ENCODE data around the gene TANGO2.

TANGO2 gene

DNA sequence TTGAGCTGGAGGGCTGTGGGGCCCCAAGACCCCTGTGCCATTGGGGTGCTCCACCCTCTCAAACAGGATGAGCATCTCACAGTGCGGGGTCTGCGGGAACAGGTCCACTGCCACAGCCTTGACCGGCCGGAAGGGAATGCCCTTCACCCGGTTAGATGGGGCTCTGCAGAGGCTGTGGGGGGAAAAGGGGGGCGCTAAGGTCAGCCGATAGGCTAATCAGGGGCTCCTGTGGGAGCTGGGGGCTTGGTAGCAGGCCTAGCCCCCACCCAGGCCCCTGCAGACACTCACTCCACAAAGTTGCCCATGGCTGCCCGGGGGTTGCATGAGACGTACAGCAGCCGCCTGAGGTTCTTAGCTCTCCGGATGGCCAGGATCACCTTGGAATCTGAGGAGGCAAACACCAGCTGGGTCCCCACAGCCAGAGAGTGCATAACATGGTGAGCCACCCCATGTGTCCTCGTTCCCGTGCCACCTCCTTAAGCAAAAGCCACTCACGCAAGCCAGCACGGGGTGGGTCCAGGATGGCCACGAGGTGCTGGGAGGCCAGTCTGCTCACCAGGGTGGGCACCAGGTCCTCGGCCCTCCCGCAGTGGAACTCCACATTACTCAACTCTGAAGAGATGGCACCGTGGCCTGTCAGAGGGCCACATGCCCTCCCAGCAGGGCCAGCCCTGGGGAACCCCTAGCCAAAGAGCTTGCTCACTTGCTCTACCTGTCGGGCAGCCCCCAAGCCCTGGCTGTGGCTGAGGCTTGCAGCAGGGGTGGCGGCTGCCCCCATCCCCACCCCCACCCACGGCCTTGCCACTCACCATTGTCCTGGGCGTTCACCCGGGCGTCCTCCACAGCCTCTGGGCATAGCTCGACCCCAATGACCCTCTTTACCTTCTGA lies 92.0 kb downstream of the TANGO2 start:
- no peak overlapping the region for H2AFZ ChIP-seq (ENCODE audit: low read length)
- H3K4me1 ChIP-seq (ENCODE audit: insufficient read depth, low read length, severe bottlenecking), result peaks cover 27% of the 10 kb centered on the region
- no peaks in the 10 kb centered on the region for H3K9me2 ChIP-seq (ENCODE audit: low read depth, low read length)
- no peak overlapping the region for H3K9ac ChIP-seq (ENCODE audit: low read length)
- peaks cover 6% of the 10 kb centered on the region; the same call in 1 of the 2 replicates for H3F3A ChIP-seq (ENCODE audit: insufficient read depth, low read length)
- no peaks in the 10 kb centered on the region for H3K9me3 ChIP-seq (ENCODE audit: low read length)
- peaks cover 81% of the 10 kb centered on the region for H3K36me3 ChIP-seq (ENCODE audit: insufficient read depth, low read length)
- H3K4me3 ChIP-seq (ENCODE audit: low read depth, low read length, poor library complexity, severe bottlenecking), result no peak overlapping the region
- H3K27me3 ChIP-seq (ENCODE audit: insufficient read depth, low read length), result no peaks in the 10 kb centered on the region
- H3K79me2 ChIP-seq (ENCODE audit: insufficient read depth, low read length), result peaks cover 15% of the 10 kb centered on the region
- H3K27ac ChIP-seq (ENCODE audit: low read depth, low read length, poor library complexity, severe bottlenecking), result peak overlapping the region; percentile 72
- H4K20me1 ChIP-seq (ENCODE audit: insufficient read depth, low read length), result no peaks in the 10 kb centered on the region
- H3K4me2 ChIP-seq (ENCODE audit: low read length), result no peak overlapping the region
- TF ChIP-seq, protein P1, sequence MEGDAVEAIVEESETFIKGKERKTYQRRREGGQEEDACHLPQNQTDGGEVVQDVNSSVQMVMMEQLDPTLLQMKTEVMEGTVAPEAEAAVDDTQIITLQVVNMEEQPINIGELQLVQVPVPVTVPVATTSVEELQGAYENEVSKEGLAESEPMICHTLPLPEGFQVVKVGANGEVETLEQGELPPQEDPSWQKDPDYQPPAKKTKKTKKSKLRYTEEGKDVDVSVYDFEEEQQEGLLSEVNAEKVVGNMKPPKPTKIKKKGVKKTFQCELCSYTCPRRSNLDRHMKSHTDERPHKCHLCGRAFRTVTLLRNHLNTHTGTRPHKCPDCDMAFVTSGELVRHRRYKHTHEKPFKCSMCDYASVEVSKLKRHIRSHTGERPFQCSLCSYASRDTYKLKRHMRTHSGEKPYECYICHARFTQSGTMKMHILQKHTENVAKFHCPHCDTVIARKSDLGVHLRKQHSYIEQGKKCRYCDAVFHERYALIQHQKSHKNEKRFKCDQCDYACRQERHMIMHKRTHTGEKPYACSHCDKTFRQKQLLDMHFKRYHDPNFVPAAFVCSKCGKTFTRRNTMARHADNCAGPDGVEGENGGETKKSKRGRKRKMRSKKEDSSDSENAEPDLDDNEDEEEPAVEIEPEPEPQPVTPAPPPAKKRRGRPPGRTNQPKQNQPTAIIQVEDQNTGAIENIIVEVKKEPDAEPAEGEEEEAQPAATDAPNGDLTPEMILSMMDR (IDR thresholded peaks at IDR 0.05; ENCODE audit: low read length), result no peak
- no peak for TF ChIP-seq EZH2 (IDR thresholded peaks at IDR 0.05; ENCODE audit: borderline replicate concordance, low read length)

DNA sequence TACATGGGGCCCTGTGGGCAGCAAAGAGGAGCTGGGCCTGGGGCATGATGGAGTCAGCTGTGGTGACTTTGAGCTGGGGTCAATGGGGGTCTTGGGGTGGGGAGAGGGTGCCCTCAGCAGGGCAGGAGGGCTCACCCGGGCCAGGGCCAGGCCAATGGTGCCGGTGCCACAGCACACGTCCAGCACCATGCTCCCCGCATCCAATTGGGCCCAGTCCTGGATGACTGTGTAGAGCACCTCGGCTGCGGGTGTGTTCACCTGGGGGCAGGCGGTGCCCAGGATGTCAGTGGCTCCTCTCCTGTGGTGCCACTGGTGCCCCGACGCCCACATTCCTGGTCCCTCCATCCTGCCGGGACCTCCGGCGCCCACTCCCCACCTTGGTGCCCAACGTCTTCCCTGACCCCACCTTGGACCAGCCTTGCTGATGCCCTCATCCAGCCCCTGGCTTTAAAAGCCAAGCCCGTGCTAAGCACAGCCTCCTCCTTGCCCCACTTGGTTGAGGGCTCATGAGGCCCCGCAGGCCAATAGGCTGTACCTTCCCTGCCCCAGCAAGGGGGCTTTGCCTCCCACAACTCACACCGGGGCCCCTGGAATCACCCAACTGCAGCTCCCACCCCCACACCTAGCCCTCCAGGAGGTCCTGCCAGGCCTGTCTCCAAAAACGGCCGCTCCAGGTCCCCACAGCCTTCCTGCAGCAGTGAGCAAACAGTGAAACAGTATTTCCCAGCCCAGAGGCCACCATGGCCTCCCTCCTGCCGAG lies 92.8 kb downstream of the TANGO2 start:
- Histone ChIP-seq H3K79me2 (ENCODE audit: insufficient read depth, low read length) (peaks cover 24% of the 10 kb centered on the region), H3K9ac (ENCODE audit: low read length) (no peak overlapping the region), H3F3A (ENCODE audit: insufficient read depth, low read length) (peaks cover 6% of the 10 kb centered on the region; the same call in 1 of the 2 replicates), H3K4me2 (ENCODE audit: low read length) (no peak overlapping the region), H3K36me3 (ENCODE audit: insufficient read depth, low read length) (peaks cover 81% of the 10 kb centered on the region), H3K9me2 (ENCODE audit: low read depth, low read length) (no peaks in the 10 kb centered on the region), H3K9me3 (ENCODE audit: low read length) (no peaks in the 10 kb centered on the region), H3K4me3 (ENCODE audit: low read depth, low read length, poor library complexity, severe bottlenecking) (no peak overlapping the region), H3K27me3 (ENCODE audit: insufficient read depth, low read length) (no peaks in the 10 kb centered on the region), H4K20me1 (ENCODE audit: insufficient read depth, low read length) (no peaks in the 10 kb centered on the region), H2AFZ (ENCODE audit: low read length) (no peak overlapping the region), H3K4me1 (ENCODE audit: insufficient read depth, low read length, severe bottlenecking) (peaks cover 33% of the 10 kb centered on the region), H3K27ac (ENCODE audit: low read depth, low read length, poor library complexity, severe bottlenecking) (no peak overlapping the region)
- TF ChIP-seq, protein P1 (IDR thresholded peaks at IDR 0.05; ENCODE audit: low read length), result no peak

DNA sequence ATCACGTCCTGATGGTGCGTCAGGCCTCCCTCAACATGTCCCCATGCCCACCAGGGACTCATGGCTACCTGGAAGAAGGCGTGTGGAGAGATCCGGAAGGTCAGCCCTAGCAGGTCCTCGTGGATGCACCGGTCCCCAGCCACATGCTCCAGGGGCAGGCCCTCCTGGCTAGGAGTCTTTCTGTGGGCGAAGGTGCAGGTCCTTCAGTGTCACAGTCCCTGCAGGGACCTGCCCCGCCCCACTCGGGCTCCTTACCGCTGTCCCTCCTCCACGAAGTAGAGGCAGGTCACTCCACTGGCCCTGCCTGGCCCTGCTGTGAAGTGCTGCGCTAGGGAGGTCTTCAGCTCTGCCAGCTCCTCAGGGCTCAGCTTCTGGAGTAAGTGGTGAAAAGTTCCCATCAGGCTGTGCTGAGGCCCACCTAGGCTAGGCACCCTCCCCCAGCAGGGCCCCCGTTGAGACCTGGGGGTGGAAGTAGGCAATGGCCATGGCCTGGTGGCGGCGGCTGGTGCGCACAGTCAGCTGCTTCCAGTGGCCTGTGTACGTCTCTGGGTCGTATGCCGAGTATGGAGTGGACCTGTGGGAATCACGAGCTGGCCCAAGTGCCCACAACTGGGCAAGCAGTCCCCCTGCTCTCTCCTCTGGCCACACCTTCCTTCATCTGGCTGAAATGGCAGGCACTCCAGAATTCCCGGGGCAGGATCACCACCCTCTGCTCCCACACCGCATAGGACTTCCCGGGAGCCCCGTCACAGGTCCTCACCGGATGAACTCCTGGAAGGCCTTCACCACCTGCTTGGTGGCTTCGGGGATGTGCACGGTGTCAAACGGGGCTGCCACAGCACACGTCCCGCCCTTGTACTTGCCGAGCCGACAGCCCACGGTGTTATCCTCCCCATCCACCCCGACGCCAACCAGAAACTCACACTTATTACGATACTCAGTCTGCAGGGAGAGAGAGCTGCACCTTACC lies 93.9 kb downstream of the TANGO2 start:
- Histone ChIP-seq H3F3A (ENCODE audit: insufficient read depth, low read length) (peaks cover 6% of the 10 kb centered on the region; the same call in 1 of the 2 replicates), H3K9ac (ENCODE audit: low read length) (peak overlapping the region; percentile 99; the same call in 1 of the 2 replicates), H3K79me2 (ENCODE audit: insufficient read depth, low read length) (peaks cover 34% of the 10 kb centered on the region), H3K9me2 (ENCODE audit: low read depth, low read length) (no peaks in the 10 kb centered on the region), H3K4me1 (ENCODE audit: insufficient read depth, low read length, severe bottlenecking) (peaks cover 44% of the 10 kb centered on the region), H4K20me1 (ENCODE audit: insufficient read depth, low read length) (no peaks in the 10 kb centered on the region), H3K27ac (ENCODE audit: low read depth, low read length, poor library complexity, severe bottlenecking) (no peak overlapping the region), H3K27me3 (ENCODE audit: insufficient read depth, low read length) (no peaks in the 10 kb centered on the region), H3K9me3 (ENCODE audit: low read length) (no peaks in the 10 kb centered on the region), H3K36me3 (ENCODE audit: insufficient read depth, low read length) (peaks cover 82% of the 10 kb centered on the region), H2AFZ (ENCODE audit: low read length) (no peak overlapping the region), H3K4me2 (ENCODE audit: low read length) (peak overlapping the region; percentile 81), H3K4me3 (ENCODE audit: low read depth, low read length, poor library complexity, severe bottlenecking) (no peak overlapping the region)
- TF ChIP-seq, protein P1 (IDR thresholded peaks at IDR 0.05; ENCODE audit: low read length), result no peak
- no peak for TF ChIP-seq EZH2 (IDR thresholded peaks at IDR 0.05; ENCODE audit: borderline replicate concordance, low read length)
